OCI-LY3 (cell line): ENCODE data around the gene PPP2R2B.

Experiments used
- H2AFZ ChIP-seq: fragments of 200-600, 300-600 bp; shearing (Covaris generic); 2 replicates; pipeline ENCODE4 v1.6.0; 2014; ENCODE audit warnings: antibody characterized with exemption, low read depth, low read length
- H3K27ac ChIP-seq: fragments of 200-600, 300-600 bp; sonication (generic); 2 replicates; pipeline ENCODE4 v1.5.1; 2014; ENCODE audit warnings: mild to moderate bottlenecking, low read length, moderate library complexity, mixed read lengths
- H3K27me3 ChIP-seq: fragments of 200-600, 300-600 bp; sonication (generic); 2 replicates; pipeline ENCODE4 v1.6.1; 2014; ENCODE audit warnings: low read depth, low read length, mixed read lengths
- H3K36me3 ChIP-seq: fragments of 200-600, 300-600 bp; sonication (generic); replicated peaks from 2 replicates; pipeline ENCODE3; 2014; ENCODE audit warnings: low read depth, low read length, mixed read lengths
- H3K4me1 ChIP-seq: fragments of 300-600, 200-600 bp; sonication (generic); 2 replicates; pipeline ENCODE4 v1.6.1; 2014; ENCODE audit warnings: low read length, mixed read lengths
- H3K4me2 ChIP-seq: fragments of 200-600, 300-600 bp; sonication (generic); 2 replicates; pipeline ENCODE4 v1.6.1; 2014; ENCODE audit warnings: low read length, mixed read lengths
- H3K4me3 ChIP-seq: fragments of 300-600, 200-600 bp; sonication (generic); 2 replicates; pipeline ENCODE4 v1.5.1; 2014; ENCODE audit warnings: antibody characterized with exemption, mild to moderate bottlenecking, low read length, moderate library complexity
- H3K79me2 ChIP-seq: fragments of 300-600, 200-600 bp; shearing (Covaris generic); 2 replicates; pipeline ENCODE4 v1.6.1; 2014; ENCODE audit warnings: mild to moderate bottlenecking, low read length, mixed read lengths
- H3K9ac ChIP-seq: fragments of 300-600, 200-600 bp; shearing (Covaris generic); 2 replicates; pipeline ENCODE4 v1.6.0; 2014; ENCODE audit warnings: mild to moderate bottlenecking, low read length, moderate library complexity
- H3K9me3 ChIP-seq: fragments of 200-600, 300-600 bp; shearing (Covaris generic); 2 replicates; pipeline ENCODE4 v1.6.1; 2014; ENCODE audit warnings: low read length, mixed read lengths; ENCODE audit not compliant: insufficient read depth
- H4K20me1 ChIP-seq: fragments of 200-600, 300-600 bp; sonication (generic); 2 replicates; pipeline ENCODE4 v1.6.1; 2016; ENCODE audit warnings: low read length, mixed read lengths; ENCODE audit not compliant: insufficient read depth
- EZH2phosphoT487 ChIP-seq: fragments of 200-600 bp; shearing (Covaris generic); IDR thresholded peaks from 2 replicates; pipeline ENCODE4 v1.6.1; 2018; ENCODE audit warnings: antibody characterized with exemption, mixed run types, low read depth
- TF ChIP-seq, protein P1 (sequence below): fragments of 200-600, 300-600 bp; sonication (generic); IDR thresholded peaks from 2 replicates; pipeline ENCODE4 v1.5.1; 2014; ENCODE audit warnings: antibody characterized with exemption, low read length, low read depth

Gene PPP2R2B

DNA sequence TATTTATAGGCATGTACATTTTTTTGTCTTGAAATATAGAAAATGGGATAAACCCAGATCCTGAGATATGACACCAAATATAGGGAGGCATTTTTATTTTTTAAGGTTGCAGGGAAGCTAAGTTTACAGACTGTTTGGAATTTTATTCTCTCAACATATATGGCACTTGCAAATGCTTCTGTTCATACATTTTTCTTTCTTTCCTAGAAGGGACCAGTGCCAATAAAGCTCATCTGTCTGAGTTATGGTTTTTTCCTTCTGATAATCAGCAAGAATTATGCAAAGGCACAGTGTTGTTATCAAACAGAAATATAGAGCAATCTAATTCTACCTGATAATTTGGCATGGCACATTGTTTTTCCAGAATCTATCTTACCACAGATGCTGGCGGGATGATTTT, 205.7 kb downstream of the PPP2R2B start:
- Histone ChIP-seq H3K9ac (no peak overlapping the region), H3K79me2 (no peaks in the 10 kb centered on the region), H4K20me1 (no peaks in the 10 kb centered on the region), H3K4me1 (no peaks in the 10 kb centered on the region), H3K4me2 (no peak overlapping the region), H3K27me3 (no peaks in the 10 kb centered on the region), H3K9me3 (no peaks in the 10 kb centered on the region), H3K27ac (no peak overlapping the region), H3K36me3 (no peaks in the 10 kb centered on the region), H3K4me3 (no peak overlapping the region), H2AFZ (no peak overlapping the region)
- no peak for TF ChIP-seq EZH2phosphoT487
- TF ChIP-seq, protein P1, sequence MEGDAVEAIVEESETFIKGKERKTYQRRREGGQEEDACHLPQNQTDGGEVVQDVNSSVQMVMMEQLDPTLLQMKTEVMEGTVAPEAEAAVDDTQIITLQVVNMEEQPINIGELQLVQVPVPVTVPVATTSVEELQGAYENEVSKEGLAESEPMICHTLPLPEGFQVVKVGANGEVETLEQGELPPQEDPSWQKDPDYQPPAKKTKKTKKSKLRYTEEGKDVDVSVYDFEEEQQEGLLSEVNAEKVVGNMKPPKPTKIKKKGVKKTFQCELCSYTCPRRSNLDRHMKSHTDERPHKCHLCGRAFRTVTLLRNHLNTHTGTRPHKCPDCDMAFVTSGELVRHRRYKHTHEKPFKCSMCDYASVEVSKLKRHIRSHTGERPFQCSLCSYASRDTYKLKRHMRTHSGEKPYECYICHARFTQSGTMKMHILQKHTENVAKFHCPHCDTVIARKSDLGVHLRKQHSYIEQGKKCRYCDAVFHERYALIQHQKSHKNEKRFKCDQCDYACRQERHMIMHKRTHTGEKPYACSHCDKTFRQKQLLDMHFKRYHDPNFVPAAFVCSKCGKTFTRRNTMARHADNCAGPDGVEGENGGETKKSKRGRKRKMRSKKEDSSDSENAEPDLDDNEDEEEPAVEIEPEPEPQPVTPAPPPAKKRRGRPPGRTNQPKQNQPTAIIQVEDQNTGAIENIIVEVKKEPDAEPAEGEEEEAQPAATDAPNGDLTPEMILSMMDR, result no peak

DNA sequence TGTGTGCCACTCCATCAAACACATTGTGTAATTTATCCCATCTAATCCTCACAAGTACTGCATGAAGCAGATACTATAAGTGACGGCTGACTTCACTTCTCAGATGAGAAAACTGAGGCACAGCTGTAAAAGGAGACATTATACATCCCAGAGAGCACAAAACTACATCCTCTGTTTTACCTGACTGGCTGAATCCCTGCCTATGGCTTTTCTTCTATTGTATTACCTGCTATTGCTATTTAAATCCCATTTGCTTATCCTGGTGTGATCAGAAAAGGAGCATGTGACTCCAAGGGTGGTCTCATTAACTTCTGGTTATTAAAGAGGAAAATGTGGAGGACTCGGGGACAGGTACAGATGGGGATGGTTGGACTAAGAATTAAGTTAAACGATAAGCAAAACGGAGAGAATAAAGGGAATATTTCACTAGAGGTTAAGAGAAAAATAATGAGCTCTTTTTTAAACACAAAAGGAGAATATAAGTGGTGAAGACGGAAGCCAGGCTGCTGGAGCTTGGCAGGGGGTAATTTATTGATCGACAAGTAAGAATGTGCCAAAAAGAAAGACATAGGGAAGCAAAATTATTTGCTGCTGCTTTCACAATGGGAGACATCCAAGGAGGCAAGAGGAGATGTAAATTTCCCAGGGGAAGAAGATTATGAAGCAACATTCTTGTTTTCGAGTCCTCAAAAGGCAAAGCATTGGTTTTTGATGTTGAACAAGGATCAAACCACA, 206.8 kb downstream of the PPP2R2B start:
- no peaks in the 10 kb centered on the region for H3K27me3 ChIP-seq
- H3K9ac ChIP-seq, result no peak overlapping the region
- H3K9me3 ChIP-seq, result no peaks in the 10 kb centered on the region
- no peak overlapping the region for H2AFZ ChIP-seq
- no peaks in the 10 kb centered on the region for H3K4me1 ChIP-seq
- no peaks in the 10 kb centered on the region for H3K36me3 ChIP-seq
- no peaks in the 10 kb centered on the region for H4K20me1 ChIP-seq
- no peak overlapping the region for H3K27ac ChIP-seq
- no peaks in the 10 kb centered on the region for H3K79me2 ChIP-seq
- no peak overlapping the region for H3K4me2 ChIP-seq
- H3K4me3 ChIP-seq, result no peak overlapping the region
- TF ChIP-seq EZH2phosphoT487, result no peak
- TF ChIP-seq, protein P1, result no peak

DNA sequence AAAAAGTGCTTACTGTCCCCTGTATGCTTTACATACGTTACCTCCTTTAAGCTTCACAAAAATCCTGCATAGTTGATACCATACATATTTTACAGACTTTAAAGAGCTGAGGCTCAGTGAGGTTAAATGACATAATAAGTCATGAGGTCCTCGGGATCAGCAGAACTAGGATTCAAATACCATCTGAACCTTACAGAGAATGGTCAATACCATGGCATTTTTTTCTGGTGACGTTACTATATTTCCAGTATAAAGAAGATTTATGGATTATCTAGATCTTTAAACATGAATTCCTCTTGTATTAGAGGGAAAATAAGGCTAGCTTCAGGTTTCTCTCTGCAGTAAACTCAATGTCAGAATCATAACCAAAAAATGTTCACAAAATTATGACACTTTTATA, 208.9 kb downstream of the PPP2R2B start:
- Histone ChIP-seq H3K4me1 (no peaks in the 10 kb centered on the region), H3K4me2 (no peak overlapping the region), H3K27ac (no peak overlapping the region), H3K79me2 (no peaks in the 10 kb centered on the region), H2AFZ (no peak overlapping the region), H3K9me3 (no peaks in the 10 kb centered on the region), H3K36me3 (no peaks in the 10 kb centered on the region), H3K9ac (no peak overlapping the region), H4K20me1 (no peaks in the 10 kb centered on the region), H3K4me3 (no peak overlapping the region), H3K27me3 (no peaks in the 10 kb centered on the region)
- TF ChIP-seq, protein P1, result no peak
- no peak for TF ChIP-seq EZH2phosphoT487

DNA sequence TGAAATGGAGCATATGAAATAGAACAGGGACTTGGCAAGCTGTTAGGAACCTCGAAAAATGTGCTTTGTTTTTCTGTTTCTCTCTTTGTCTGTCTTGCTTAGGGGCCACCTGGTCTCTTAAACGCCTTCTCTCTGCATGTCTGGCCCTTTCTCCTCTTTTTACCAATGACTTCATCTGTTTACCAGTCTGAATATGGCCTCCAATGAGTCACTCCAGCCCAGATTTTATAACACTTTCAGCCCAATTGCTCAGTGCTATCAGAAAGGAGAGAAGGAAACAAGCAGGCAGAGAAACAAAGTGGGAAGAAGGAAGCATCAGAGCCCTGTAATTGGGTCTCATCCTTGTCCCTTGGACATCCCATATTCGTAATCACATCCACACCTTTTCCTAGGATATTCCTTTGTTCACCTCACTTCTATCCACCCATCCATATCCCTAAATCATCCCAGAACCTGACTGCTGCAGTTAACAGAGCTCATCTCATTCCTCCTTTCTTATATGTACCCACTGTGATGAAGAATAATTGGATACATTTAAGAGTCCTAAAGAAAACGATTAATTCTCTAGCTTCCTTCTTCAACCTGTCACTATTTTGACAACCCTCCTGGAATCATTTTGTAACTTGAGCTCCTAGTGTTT, 210.8 kb downstream of the PPP2R2B start:
- H3K27ac ChIP-seq, result no peak overlapping the region
- no peaks in the 10 kb centered on the region for H3K36me3 ChIP-seq
- H3K4me1 ChIP-seq, result no peaks in the 10 kb centered on the region
- TF ChIP-seq, protein P1, result no peak
- no peak for TF ChIP-seq EZH2phosphoT487
- H3K79me2 ChIP-seq, result no peaks in the 10 kb centered on the region
- H3K9me3 ChIP-seq, result no peaks in the 10 kb centered on the region
- no peaks in the 10 kb centered on the region for H3K27me3 ChIP-seq
- no peak overlapping the region for H3K4me3 ChIP-seq
- H2AFZ ChIP-seq, result no peak overlapping the region
- no peaks in the 10 kb centered on the region for H4K20me1 ChIP-seq
- H3K9ac ChIP-seq, result no peak overlapping the region
- H3K4me2 ChIP-seq, result no peak overlapping the region
